ENCODE measurements around the gene BNC2.

The BNC2 gene

GRCh38 chr9:16530669-16531642 lies 339.5 kb downstream of the BNC2 start:
- no peak overlapping the region for H3K23ac ChIP-seq (ENCODE audit: low read depth, low read length, poor library complexity)
- no peak for DNase-seq (ENCODE audit: low spot score)
- no peak overlapping the region for H3K4me3 ChIP-seq (ENCODE audit: low read length in 2 of 2)
- H2BK120ac ChIP-seq (ENCODE audit: low read depth, low read length), result no peak overlapping the region
- H4K8ac ChIP-seq (ENCODE audit: low read depth, low read length), result no peak overlapping the region
- H3K4ac ChIP-seq (ENCODE audit: low read length), result no peak overlapping the region
- H3K4me1 ChIP-seq (ENCODE audit: control insufficient read depth in 2 of 2, insufficient read depth in 1 of 2, low read depth in 1 of 2, low read length in 2 of 2), result no peaks in the 10 kb centered on the region
- no peaks in the 10 kb centered on the region for H3K36me3 ChIP-seq (replicated peaks in 1 of 2; ENCODE audit: control insufficient read depth in 2 of 2, insufficient read depth in 2 of 2, low read length in 2 of 2)
- H3K9ac ChIP-seq (ENCODE audit: low read depth, low read length, poor library complexity), result no peak overlapping the region
- no peak overlapping the region for H2BK5ac ChIP-seq (ENCODE audit: low read length)
- H2BK12ac ChIP-seq (ENCODE audit: low read length), result no peak overlapping the region
- H3K4me2 ChIP-seq (ENCODE audit: insufficient read depth, low read length, poor library complexity, severe bottlenecking), result no peak overlapping the region
- no peak overlapping the region for H3K27ac ChIP-seq (replicated peaks; ENCODE audit: low read length)
- no peaks in the 10 kb centered on the region for H3K27me3 ChIP-seq (ENCODE audit: control insufficient read depth in 3 of 3, insufficient read depth in 3 of 3, low read depth in 1 of 3, low read length in 3 of 3)
- no peaks in the 10 kb centered on the region for H3K79me1 ChIP-seq (ENCODE audit: low read depth, low read length)
- H3K18ac ChIP-seq (ENCODE audit: low read length), result no peak overlapping the region
- no CpG with 5 or more reads among the region's 13 CpGs for WGBS, 2 donors (ENCODE audit: extremely low coverage in 2 of 2, insufficient read length in 2 of 2, insufficient replicate concordance in 1 of 2)
- no peak overlapping the region for H2BK15ac ChIP-seq (ENCODE audit: low read length)
- no peak overlapping the region for H3K14ac ChIP-seq (ENCODE audit: low read length)
- H4K91ac ChIP-seq (ENCODE audit: low read depth, low read length, poor library complexity), result no peak overlapping the region
- H2AK5ac ChIP-seq (ENCODE audit: low read depth, low read length), result no peak overlapping the region
- H2AFZ ChIP-seq (ENCODE audit: low read length), result peak overlapping the region; percentile 42
- no peaks in the 10 kb centered on the region for H3K9me3 ChIP-seq (replicated peaks in 1 of 2; ENCODE audit: control insufficient read depth in 2 of 2, insufficient read depth in 1 of 2, low read depth in 1 of 2, low read length in 2 of 2)

DNA sequence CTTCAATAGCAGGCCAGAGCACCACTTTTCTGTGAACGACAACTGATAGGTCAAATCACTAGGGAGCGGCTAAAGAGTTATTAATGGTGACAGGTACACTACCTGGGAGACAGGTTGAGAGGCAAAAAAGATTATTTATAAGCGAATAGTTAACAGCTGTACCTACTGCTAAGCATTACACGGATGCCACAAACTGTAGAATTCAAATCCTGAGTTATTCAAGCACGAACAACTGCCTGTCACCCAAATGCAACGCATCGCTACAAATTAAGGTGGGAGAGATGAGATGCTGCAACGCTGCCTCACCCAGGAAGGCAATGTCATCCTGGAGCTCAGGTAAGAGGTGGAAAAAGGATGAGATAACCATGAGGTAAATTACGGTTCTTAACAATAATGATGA lies 342.9 kb downstream of the BNC2 start:
- no peak overlapping the region for H4K8ac ChIP-seq (ENCODE audit: low read depth, low read length)
- H3K27ac ChIP-seq (replicated peaks; ENCODE audit: low read length), result no peak overlapping the region
- no peaks in the 10 kb centered on the region for H3K4me1 ChIP-seq (ENCODE audit: control insufficient read depth in 2 of 2, insufficient read depth in 1 of 2, low read depth in 1 of 2, low read length in 2 of 2)
- no peak overlapping the region for H2BK5ac ChIP-seq (ENCODE audit: low read length)
- H3K23ac ChIP-seq (ENCODE audit: low read depth, low read length, poor library complexity), result no peak overlapping the region
- no peaks in the 10 kb centered on the region for H3K36me3 ChIP-seq (replicated peaks in 1 of 2; ENCODE audit: control insufficient read depth in 2 of 2, insufficient read depth in 2 of 2, low read length in 2 of 2)
- no peaks in the 10 kb centered on the region for H3K27me3 ChIP-seq (ENCODE audit: control insufficient read depth in 3 of 3, insufficient read depth in 3 of 3, low read depth in 1 of 3, low read length in 3 of 3)
- H3K79me1 ChIP-seq (ENCODE audit: low read depth, low read length), result no peaks in the 10 kb centered on the region
- H3K9me3 ChIP-seq (replicated peaks in 1 of 2; ENCODE audit: control insufficient read depth in 2 of 2, insufficient read depth in 1 of 2, low read depth in 1 of 2, low read length in 2 of 2), result no peaks in the 10 kb centered on the region
- no peak overlapping the region for H2BK12ac ChIP-seq (ENCODE audit: low read length)
- no peak overlapping the region for H3K18ac ChIP-seq (ENCODE audit: low read length)
- WGBS, 2 donors (ENCODE audit: extremely low coverage in 2 of 2, insufficient read length in 2 of 2, insufficient replicate concordance in 1 of 2), result no CpG with 5 or more reads among the region's 9 CpGs
- H4K91ac ChIP-seq (ENCODE audit: low read depth, low read length, poor library complexity), result no peak overlapping the region
- no peak overlapping the region for H2BK15ac ChIP-seq (ENCODE audit: low read length)
- no peak overlapping the region for H2BK120ac ChIP-seq (ENCODE audit: low read depth, low read length)
- no peak overlapping the region for H3K4me2 ChIP-seq (ENCODE audit: insufficient read depth, low read length, poor library complexity, severe bottlenecking)
- no peak overlapping the region for H3K4ac ChIP-seq (ENCODE audit: low read length)
- H3K4me3 ChIP-seq (ENCODE audit: low read length in 2 of 2), result no peak overlapping the region
- no peak for DNase-seq (ENCODE audit: low spot score)
- H3K14ac ChIP-seq (ENCODE audit: low read length), result no peak overlapping the region
- no peak overlapping the region for H2AFZ ChIP-seq (ENCODE audit: low read length)
- no peak overlapping the region for H2AK5ac ChIP-seq (ENCODE audit: low read depth, low read length)
- H3K9ac ChIP-seq (ENCODE audit: low read depth, low read length, poor library complexity), result no peak overlapping the region

DNA sequence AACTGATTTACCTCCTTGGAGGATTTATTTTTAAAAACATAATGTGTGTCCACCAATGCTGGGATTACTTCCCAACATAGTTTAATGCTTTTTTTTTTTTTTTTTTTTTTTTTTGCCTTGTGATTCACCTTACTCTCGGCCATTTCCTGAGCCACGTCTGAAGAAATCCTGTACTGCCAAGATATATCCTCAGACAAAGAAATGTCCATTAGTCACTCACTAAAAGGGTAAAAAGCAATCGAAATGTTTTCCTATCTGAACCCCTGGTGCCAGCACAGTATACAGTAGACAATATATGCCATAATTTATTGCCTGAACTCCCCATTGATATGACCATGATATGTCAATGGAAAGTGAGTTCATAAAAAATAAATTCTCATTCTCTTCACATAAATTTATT lies 344.1 kb downstream of the BNC2 start:
- no peak overlapping the region for H3K4me2 ChIP-seq (ENCODE audit: insufficient read depth, low read length, poor library complexity, severe bottlenecking)
- no CpG with 5 or more reads among the region's 3 CpGs for WGBS, 2 donors (ENCODE audit: extremely low coverage in 2 of 2, insufficient read length in 2 of 2, insufficient replicate concordance in 1 of 2)
- H3K4me1 ChIP-seq (ENCODE audit: control insufficient read depth in 2 of 2, insufficient read depth in 1 of 2, low read depth in 1 of 2, low read length in 2 of 2), result peaks cover 3 to 5% of the 10 kb centered on the region in 2 donors
- H2BK12ac ChIP-seq (ENCODE audit: low read length), result no peak overlapping the region
- H3K4ac ChIP-seq (ENCODE audit: low read length), result no peak overlapping the region
- no peak overlapping the region for H3K9ac ChIP-seq (ENCODE audit: low read depth, low read length, poor library complexity)
- no peaks in the 10 kb centered on the region for H3K9me3 ChIP-seq (replicated peaks in 1 of 2; ENCODE audit: control insufficient read depth in 2 of 2, insufficient read depth in 1 of 2, low read depth in 1 of 2, low read length in 2 of 2)
- no peak overlapping the region for H2BK15ac ChIP-seq (ENCODE audit: low read length)
- no peak for DNase-seq (ENCODE audit: low spot score)
- no peaks in the 10 kb centered on the region for H3K79me1 ChIP-seq (ENCODE audit: low read depth, low read length)
- no peak overlapping the region for H3K27ac ChIP-seq (replicated peaks; ENCODE audit: low read length)
- no peak overlapping the region for H4K91ac ChIP-seq (ENCODE audit: low read depth, low read length, poor library complexity)
- no peak overlapping the region for H2BK5ac ChIP-seq (ENCODE audit: low read length)
- H2AFZ ChIP-seq (ENCODE audit: low read length), result no peak overlapping the region
- no peaks in the 10 kb centered on the region for H3K36me3 ChIP-seq (replicated peaks in 1 of 2; ENCODE audit: control insufficient read depth in 2 of 2, insufficient read depth in 2 of 2, low read length in 2 of 2)
- no peak overlapping the region for H3K18ac ChIP-seq (ENCODE audit: low read length)
- no peak overlapping the region for H2AK5ac ChIP-seq (ENCODE audit: low read depth, low read length)
- no peak overlapping the region for H4K8ac ChIP-seq (ENCODE audit: low read depth, low read length)
- no peak overlapping the region for H3K23ac ChIP-seq (ENCODE audit: low read depth, low read length, poor library complexity)
- no peak overlapping the region for H3K4me3 ChIP-seq (ENCODE audit: low read length in 2 of 2)
- H3K14ac ChIP-seq (ENCODE audit: low read length), result no peak overlapping the region
- H2BK120ac ChIP-seq (ENCODE audit: low read depth, low read length), result no peak overlapping the region
- H3K27me3 ChIP-seq (ENCODE audit: control insufficient read depth in 3 of 3, insufficient read depth in 3 of 3, low read depth in 1 of 3, low read length in 3 of 3), result no peaks in the 10 kb centered on the region

- Histone ChIP-seq H3K4me3 (ENCODE audit: low read length in 2 of 2) (no peak overlapping the region), H2BK12ac (ENCODE audit: low read length) (no peak overlapping the region), H3K27me3 (ENCODE audit: control insufficient read depth in 3 of 3, insufficient read depth in 3 of 3, low read depth in 1 of 3, low read length in 3 of 3) (no peaks in the 10 kb centered on the region), H3K18ac (ENCODE audit: low read length) (no peak overlapping the region), H3K4me2 (ENCODE audit: insufficient read depth, low read length, poor library complexity, severe bottlenecking) (no peak overlapping the region), H3K4ac (ENCODE audit: low read length) (no peak overlapping the region), H2BK15ac (ENCODE audit: low read length) (no peak overlapping the region), H2AFZ (ENCODE audit: low read length) (no peak overlapping the region), H4K8ac (ENCODE audit: low read depth, low read length) (no peak overlapping the region), H3K23ac (ENCODE audit: low read depth, low read length, poor library complexity) (no peak overlapping the region), H2BK5ac (ENCODE audit: low read length) (no peak overlapping the region), H2BK120ac (ENCODE audit: low read depth, low read length) (no peak overlapping the region), H3K79me1 (ENCODE audit: low read depth, low read length) (no peaks in the 10 kb centered on the region), H3K9ac (ENCODE audit: low read depth, low read length, poor library complexity) (no peak overlapping the region), H3K9me3 (replicated peaks in 1 of 2; ENCODE audit: control insufficient read depth in 2 of 2, insufficient read depth in 1 of 2, low read depth in 1 of 2, low read length in 2 of 2) (no peaks in the 10 kb centered on the region), H3K27ac (replicated peaks; ENCODE audit: low read length) (no peak overlapping the region), H3K36me3 (replicated peaks in 1 of 2; ENCODE audit: control insufficient read depth in 2 of 2, insufficient read depth in 2 of 2, low read length in 2 of 2) (no peaks in the 10 kb centered on the region), H3K4me1 (ENCODE audit: control insufficient read depth in 2 of 2, insufficient read depth in 1 of 2, low read depth in 1 of 2, low read length in 2 of 2) (peaks cover 3 to 5% of the 10 kb centered on the region in 2 donors), H3K14ac (ENCODE audit: low read length) (no peak overlapping the region), H4K91ac (ENCODE audit: low read depth, low read length, poor library complexity) (no peak overlapping the region), H2AK5ac (ENCODE audit: low read depth, low read length) (no peak overlapping the region)
- no peak for DNase-seq (ENCODE audit: low spot score)
- no CpG with 5 or more reads among the region's 2 CpGs for WGBS, 2 donors (ENCODE audit: extremely low coverage in 2 of 2, insufficient read length in 2 of 2, insufficient replicate concordance in 1 of 2)
Measured at GRCh38 chr9:16524823-16525222, 345.6 kb downstream of the BNC2 start.
